ENCODE measurements around the gene AVPR2. TPM values are rescaled to one million over a fixed set of nuclear protein-coding genes. Genes with fewer than 3 reads are reported as not detected.

The AVPR2 gene
- total and polyA plus RNA-seq, 5 donors from 2014 or later, result not detected

DNA sequence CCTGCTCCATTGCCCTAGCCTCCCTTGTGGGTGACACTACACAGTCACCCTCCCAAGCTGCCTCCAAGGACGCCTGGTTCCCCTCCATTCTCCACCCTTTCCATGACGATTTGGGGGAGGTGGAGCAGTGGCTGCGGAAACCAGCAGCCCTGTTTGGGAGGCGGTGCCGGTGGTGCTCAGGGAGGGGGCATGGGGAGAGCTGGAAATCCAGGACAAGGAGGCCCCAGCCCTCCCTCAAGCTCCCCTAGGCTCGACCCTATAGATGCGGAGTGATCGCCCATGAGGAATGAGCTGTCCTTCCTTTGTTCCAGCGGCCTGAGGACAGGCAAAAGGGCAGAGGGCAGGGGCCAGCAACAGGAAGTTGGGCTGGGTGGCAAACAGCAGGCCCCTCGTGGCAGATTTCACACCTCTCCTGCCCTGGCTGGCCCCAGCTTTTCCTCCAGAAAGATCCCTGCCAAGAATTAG lies 43.6 kb downstream of the AVPR2 start:
- peaks cover 0 to 2% (median 0%) of the 10 kb centered on the region in 7 donors for H3K9me3 Mint-ChIP-seq
- Histone ChIP-seq H3K27me3 (ENCODE audit: control insufficient read depth, insufficient read depth, low read length) (no peaks in the 10 kb centered on the region), H3K4me1 (ENCODE audit: control insufficient read depth, insufficient read depth, low read length, poor library complexity, severe bottlenecking) (peaks cover 25% of the 10 kb centered on the region), H3K27ac (ENCODE audit: insufficient read depth, low read length, poor library complexity, severe bottlenecking) (no peak overlapping the region), H3K36me3 (ENCODE audit: control insufficient read depth, insufficient read depth, low read length) (peaks cover 25% of the 10 kb centered on the region), H3K4me3 (ENCODE audit: low read depth, low read length) (no peak overlapping the region), H3K9me3 (ENCODE audit: control insufficient read depth in 2 of 2, low read length in 2 of 2) (no peaks in the 10 kb centered on the region)
- peaks cover 17% of the 10 kb centered on the region for H3K36me3 Mint-ChIP-seq
- no peak for DNase-seq
- H3K4me1 Mint-ChIP-seq, result peaks cover 2 to 30% (median 6%) of the 10 kb centered on the region in 4 donors
- H3K4me3 Mint-ChIP-seq, result peak overlapping the region in 1 of 4 donors; percentile 69
- ATAC-seq (ENCODE audit: low read depth in 2 of 2), result no peak
- H3K27me3 Mint-ChIP-seq, result no peaks in the 10 kb centered on the region
- H3K27ac Mint-ChIP-seq, result no peak overlapping the region

DNA sequence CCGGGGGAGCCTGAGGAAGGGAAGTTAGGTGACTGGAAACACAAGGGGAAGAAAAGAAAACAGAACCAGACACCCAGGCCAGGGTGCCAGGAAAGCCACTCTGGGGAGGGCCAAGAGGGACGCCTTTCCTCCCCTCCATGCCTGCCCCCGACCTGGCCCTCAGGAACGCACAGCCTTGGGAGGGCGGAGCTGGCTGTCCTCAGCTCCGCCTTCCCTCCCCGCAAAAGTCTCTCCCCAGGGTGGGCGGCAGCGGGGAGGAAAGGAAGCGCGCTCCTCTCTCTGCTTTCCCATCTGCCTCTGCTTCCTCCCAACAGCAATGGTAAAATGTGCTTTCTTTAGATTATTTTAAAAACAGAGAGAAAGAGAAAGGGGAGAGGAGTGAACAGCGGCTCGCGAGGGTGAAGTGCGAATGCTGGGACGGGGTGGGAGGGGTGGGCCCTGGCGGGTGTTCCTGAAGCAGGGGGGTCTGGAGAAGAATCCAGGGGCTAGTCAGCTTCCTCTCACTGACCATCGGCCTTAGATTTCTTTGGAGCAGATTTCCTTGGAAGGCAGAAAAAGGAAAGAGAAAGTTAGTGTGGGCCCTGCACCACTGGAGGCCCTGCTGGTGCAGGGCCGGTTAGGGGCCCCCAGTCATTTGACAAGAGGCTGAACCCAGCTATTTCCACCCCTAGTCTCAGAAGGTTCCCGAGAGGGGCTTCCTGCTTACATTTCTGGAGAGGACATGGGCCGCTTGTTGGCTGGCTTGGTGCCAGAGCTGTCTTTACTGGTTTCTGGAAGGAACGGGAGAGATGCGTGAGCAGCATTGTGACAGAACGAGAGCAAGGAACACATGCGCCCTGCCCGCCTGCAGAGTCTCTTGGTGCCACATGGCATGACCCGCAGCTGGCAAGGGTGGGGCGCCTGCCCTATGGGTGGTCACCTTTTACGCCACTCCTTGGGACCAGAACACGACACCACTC lies 44.7 kb downstream of the AVPR2 start:
- H3K4me1 Mint-ChIP-seq, result peaks cover 2 to 27% (median 8%) of the 10 kb centered on the region in 4 donors
- H3K4me3 Mint-ChIP-seq, result no peak overlapping the region
- H3K27ac ChIP-seq (ENCODE audit: insufficient read depth, low read length, poor library complexity, severe bottlenecking), result no peak overlapping the region
- no peaks in the 10 kb centered on the region for H3K9me3 ChIP-seq (ENCODE audit: control insufficient read depth in 2 of 2, low read length in 2 of 2)
- H3K9me3 Mint-ChIP-seq, result peaks cover 0 to 2% (median 0%) of the 10 kb centered on the region in 7 donors
- H3K36me3 ChIP-seq (ENCODE audit: control insufficient read depth, insufficient read depth, low read length), result peaks cover 25% of the 10 kb centered on the region
- peak overlapping the region in 1 of 3 donors; percentile 36 for H3K27ac Mint-ChIP-seq
- H3K27me3 ChIP-seq (ENCODE audit: control insufficient read depth, insufficient read depth, low read length), result no peaks in the 10 kb centered on the region
- peaks cover 21% of the 10 kb centered on the region for H3K4me1 ChIP-seq (ENCODE audit: control insufficient read depth, insufficient read depth, low read length, poor library complexity, severe bottlenecking)
- peaks cover 17% of the 10 kb centered on the region for H3K36me3 Mint-ChIP-seq
- H3K4me3 ChIP-seq (ENCODE audit: low read depth, low read length), result no peak overlapping the region
- ATAC-seq (ENCODE audit: low read depth in 2 of 2), result no peak
- no peak for DNase-seq
- H3K27me3 Mint-ChIP-seq, result no peaks in the 10 kb centered on the region

DNA sequence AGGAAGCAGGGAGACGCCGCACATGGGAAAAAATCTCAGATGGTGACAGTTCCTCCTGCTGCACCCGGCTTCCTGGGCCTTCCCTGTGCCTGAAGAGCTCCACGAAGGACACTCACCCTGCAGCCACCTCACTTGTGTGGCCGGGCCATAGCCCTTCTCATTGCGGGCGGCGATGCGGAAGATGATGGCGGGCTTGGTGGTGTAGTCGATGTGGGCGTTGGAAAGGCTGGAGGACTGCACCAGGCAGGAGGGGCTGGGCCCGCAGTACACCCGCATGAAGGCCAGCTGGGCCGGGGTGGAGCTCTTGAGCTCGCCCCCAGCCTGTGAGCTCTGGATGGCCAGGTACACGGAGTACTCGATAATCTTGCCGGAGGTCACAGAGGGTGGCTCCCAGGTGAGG lies 45.7 kb downstream of the AVPR2 start:
- Histone ChIP-seq H3K4me1 (ENCODE audit: control insufficient read depth, insufficient read depth, low read length, poor library complexity, severe bottlenecking) (peaks cover 14% of the 10 kb centered on the region), H3K9me3 (ENCODE audit: control insufficient read depth in 2 of 2, low read length in 2 of 2) (no peaks in the 10 kb centered on the region), H3K36me3 (ENCODE audit: control insufficient read depth, insufficient read depth, low read length) (peaks cover 25% of the 10 kb centered on the region), H3K27ac (ENCODE audit: insufficient read depth, low read length, poor library complexity, severe bottlenecking) (no peak overlapping the region), H3K27me3 (ENCODE audit: control insufficient read depth, insufficient read depth, low read length) (no peaks in the 10 kb centered on the region), H3K4me3 (ENCODE audit: low read depth, low read length) (no peak overlapping the region)
- H3K27me3 Mint-ChIP-seq, result no peaks in the 10 kb centered on the region
- peaks cover 0 to 2% (median 0%) of the 10 kb centered on the region in 7 donors for H3K9me3 Mint-ChIP-seq
- H3K4me3 Mint-ChIP-seq, result no peak overlapping the region
- H3K4me1 Mint-ChIP-seq, result peaks cover 2 to 23% (median 8%) of the 10 kb centered on the region in 4 donors
- peaks cover 17% of the 10 kb centered on the region for H3K36me3 Mint-ChIP-seq
- no peak overlapping the region for H3K27ac Mint-ChIP-seq
- no peak for ATAC-seq (ENCODE audit: low read depth in 2 of 2)
- no peak for DNase-seq

- Mint-ChIP-seq H3K36me3 (peaks cover 23% of the 10 kb centered on the region), H3K27me3 (no peaks in the 10 kb centered on the region), H3K4me3 (no peak overlapping the region), H3K9me3 (peaks cover 0 to 2% (median 0%) of the 10 kb centered on the region in 7 donors), H3K4me1 (peaks cover 2 to 16% (median 8%) of the 10 kb centered on the region in 4 donors), H3K27ac (no peak overlapping the region)
- Histone ChIP-seq H3K27ac (ENCODE audit: insufficient read depth, low read length, poor library complexity, severe bottlenecking) (no peak overlapping the region), H3K36me3 (ENCODE audit: control insufficient read depth, insufficient read depth, low read length) (peaks cover 36% of the 10 kb centered on the region), H3K27me3 (ENCODE audit: control insufficient read depth, insufficient read depth, low read length) (no peaks in the 10 kb centered on the region), H3K9me3 (ENCODE audit: control insufficient read depth in 2 of 2, low read length in 2 of 2) (no peaks in the 10 kb centered on the region), H3K4me1 (ENCODE audit: control insufficient read depth, insufficient read depth, low read length, poor library complexity, severe bottlenecking) (peaks cover 14% of the 10 kb centered on the region), H3K4me3 (ENCODE audit: low read depth, low read length) (no peak overlapping the region)
- ATAC-seq (ENCODE audit: low read depth in 2 of 2), result no peak
- DNase-seq, result no peak
Measured at GRCh38 chrX:153951683-153952372, 47.4 kb downstream of the AVPR2 start.

- H3K27ac ChIP-seq (ENCODE audit: insufficient read depth, low read length, poor library complexity, severe bottlenecking), result peak overlapping the region; percentile 25
- peaks cover under 1 to 9% (median 4%) of the 10 kb centered on the region in 4 donors for H3K4me1 Mint-ChIP-seq
- peaks cover 24% of the 10 kb centered on the region for H3K36me3 Mint-ChIP-seq
- peak overlapping the region in 1 of 3 donors; percentile 26 for H3K27ac Mint-ChIP-seq
- H3K4me3 ChIP-seq (ENCODE audit: low read depth, low read length), result no peak overlapping the region
- peaks cover 7% of the 10 kb centered on the region for H3K4me1 ChIP-seq (ENCODE audit: control insufficient read depth, insufficient read depth, low read length, poor library complexity, severe bottlenecking)
- no peaks in the 10 kb centered on the region for H3K9me3 ChIP-seq (ENCODE audit: control insufficient read depth in 2 of 2, low read length in 2 of 2)
- ATAC-seq (ENCODE audit: low read depth in 2 of 2), result no peak
- H3K27me3 ChIP-seq (ENCODE audit: control insufficient read depth, insufficient read depth, low read length), result no peaks in the 10 kb centered on the region
- no peaks in the 10 kb centered on the region for H3K27me3 Mint-ChIP-seq
- H3K4me3 Mint-ChIP-seq, result no peak overlapping the region
- H3K36me3 ChIP-seq (ENCODE audit: control insufficient read depth, insufficient read depth, low read length), result peaks cover 42% of the 10 kb centered on the region
- peaks cover 0 to 2% (median 0%) of the 10 kb centered on the region in 7 donors for H3K9me3 Mint-ChIP-seq
- DNase-seq, result no peak
Measured at GRCh38 chrX:153952373-153953026, 48.0 kb downstream of the AVPR2 start.

DNA sequence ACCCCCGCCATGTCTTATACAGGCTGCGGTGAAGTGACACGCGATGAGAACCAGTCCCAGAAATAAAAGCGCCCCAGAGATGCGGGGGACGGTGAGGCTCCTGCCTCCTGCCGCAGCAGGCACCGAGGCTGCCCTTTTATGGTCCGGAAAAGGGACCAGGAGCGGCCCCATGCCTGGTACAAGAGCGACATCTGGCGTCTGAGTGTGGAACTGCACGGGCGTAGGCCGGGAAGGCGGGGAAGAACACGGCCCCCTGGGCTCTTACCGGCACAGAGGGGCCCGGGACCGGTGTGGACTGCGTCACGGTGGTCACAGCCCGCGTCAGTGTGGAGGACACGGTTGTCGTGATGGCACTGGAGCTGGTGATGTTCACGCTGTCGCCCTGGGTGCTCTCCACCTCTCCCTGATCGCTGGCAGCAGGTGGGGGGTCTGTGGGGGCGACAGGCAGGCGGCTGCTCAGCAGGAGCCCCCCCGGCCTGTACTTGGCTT lies 48.9 kb downstream of the AVPR2 start:
- peaks cover 0 to 2% (median 0%) of the 10 kb centered on the region in 7 donors for H3K9me3 Mint-ChIP-seq
- peaks cover 6% of the 10 kb centered on the region for H3K4me1 ChIP-seq (ENCODE audit: control insufficient read depth, insufficient read depth, low read length, poor library complexity, severe bottlenecking)
- no peaks in the 10 kb centered on the region for H3K27me3 ChIP-seq (ENCODE audit: control insufficient read depth, insufficient read depth, low read length)
- H3K4me1 Mint-ChIP-seq, result peaks cover 0 to 8% (median 2%) of the 10 kb centered on the region in 4 donors
- H3K36me3 Mint-ChIP-seq, result peaks cover 23% of the 10 kb centered on the region
- H3K9me3 ChIP-seq (ENCODE audit: control insufficient read depth in 2 of 2, low read length in 2 of 2), result no peaks in the 10 kb centered on the region
- H3K36me3 ChIP-seq (ENCODE audit: control insufficient read depth, insufficient read depth, low read length), result peaks cover 51% of the 10 kb centered on the region
- DNase-seq (peak; percentile 66 to 77 (median 72)), ATAC-seq (ENCODE audit: low read depth in 2 of 2) (peak; percentile 71 to 78)
- H3K27me3 Mint-ChIP-seq, result no peaks in the 10 kb centered on the region
- peak overlapping the region in 1 of 3 donors; percentile 74 for H3K27ac Mint-ChIP-seq
- H3K4me3 ChIP-seq (ENCODE audit: low read depth, low read length), result no peak overlapping the region
- peak overlapping the region; percentile 57 for H3K27ac ChIP-seq (ENCODE audit: insufficient read depth, low read length, poor library complexity, severe bottlenecking)
- H3K4me3 Mint-ChIP-seq, result no peak overlapping the region

GRCh38 chrX:153953892-153954557 lies 49.6 kb downstream of the AVPR2 start:
- Histone ChIP-seq H3K4me3 (ENCODE audit: low read depth, low read length) (no peak overlapping the region), H3K27me3 (ENCODE audit: control insufficient read depth, insufficient read depth, low read length) (no peaks in the 10 kb centered on the region), H3K4me1 (ENCODE audit: control insufficient read depth, insufficient read depth, low read length, poor library complexity, severe bottlenecking) (peaks cover 6% of the 10 kb centered on the region), H3K27ac (ENCODE audit: insufficient read depth, low read length, poor library complexity, severe bottlenecking) (peak overlapping the region; percentile 57), H3K9me3 (ENCODE audit: control insufficient read depth in 2 of 2, low read length in 2 of 2) (no peaks in the 10 kb centered on the region), H3K36me3 (ENCODE audit: control insufficient read depth, insufficient read depth, low read length) (peaks cover 53% of the 10 kb centered on the region)
- Mint-ChIP-seq H3K4me3 (peak overlapping the region in 1 of 4 donors; percentile 43), H3K36me3 (peaks cover 20% of the 10 kb centered on the region), H3K27me3 (no peaks in the 10 kb centered on the region), H3K27ac (no peak overlapping the region), H3K4me1 (peaks cover 0 to 8% (median 2%) of the 10 kb centered on the region in 4 donors), H3K9me3 (peaks cover 0 to 2% (median 0%) of the 10 kb centered on the region in 7 donors)
- no peak for ATAC-seq (ENCODE audit: low read depth in 2 of 2)
- DNase-seq, result no peak

All from CD4-positive, CD25-positive, alpha-beta regulatory T cell (primary cell).